NCI-H128 (cell line): Measurements from ENCODE around the gene CD300LG.
"Not testable (repeated sequence)": the region's sequence is repeated elsewhere in the genome, so short reads cannot be mapped to it uniquely, and the experiment has no call there.

Experiments used
- DNase-seq: peaks from one replicate; lab custom pipeline; 2025; ENCODE audit not compliant: unreplicated experiment; lab: John Stamatoyannopoulos, UW

CD300LG gene, protein sequence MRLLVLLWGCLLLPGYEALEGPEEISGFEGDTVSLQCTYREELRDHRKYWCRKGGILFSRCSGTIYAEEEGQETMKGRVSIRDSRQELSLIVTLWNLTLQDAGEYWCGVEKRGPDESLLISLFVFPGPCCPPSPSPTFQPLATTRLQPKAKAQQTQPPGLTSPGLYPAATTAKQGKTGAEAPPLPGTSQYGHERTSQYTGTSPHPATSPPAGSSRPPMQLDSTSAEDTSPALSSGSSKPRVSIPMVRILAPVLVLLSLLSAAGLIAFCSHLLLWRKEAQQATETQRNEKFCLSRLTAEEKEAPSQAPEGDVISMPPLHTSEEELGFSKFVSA

GRCh38 chr17:43846963-43847371 lies at the start of gene CD300LG:
CD300LG (plus strand) TSS chr17:43847176; CDS start chr17:43847217, 41 bp downstream.
- DNase-seq = no peak

DNA sequence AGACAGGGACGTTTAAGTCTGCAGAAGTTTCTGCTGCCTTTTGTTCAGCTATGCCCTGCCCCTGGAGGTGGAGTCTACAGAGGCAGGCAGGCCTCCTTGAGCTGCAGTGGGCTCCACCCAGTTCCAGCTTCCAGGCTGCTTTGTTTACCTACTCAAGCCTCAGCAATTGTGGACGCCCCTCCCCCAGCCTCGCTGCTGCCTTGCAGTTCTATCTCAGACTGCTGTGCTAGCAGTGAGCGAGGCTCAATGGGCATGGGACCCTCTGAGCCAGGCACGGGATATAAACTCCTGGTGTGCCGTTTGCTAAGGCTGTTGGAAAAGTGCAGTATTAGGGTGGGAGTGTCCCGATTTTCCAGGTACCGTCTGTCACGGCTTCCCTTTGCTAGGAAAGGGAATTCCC lies 49.0 kb upstream of the CD300LG start:
- not testable (repeated sequence) for DNase-seq

GRCh38 chr17:43799047-43799446 lies 47.9 kb upstream of the CD300LG start:
- no peak for DNase-seq

- no peak for DNase-seq
These were observed 46.2 kb upstream of the CD300LG start for GRCh38 chr17:43800736-43801135.

- no peak for DNase-seq
These were observed 45.1 kb upstream of the CD300LG start for GRCh38 chr17:43801844-43802243.

- no peak for DNase-seq
These were observed 43.2 kb upstream of the CD300LG start for GRCh38 chr17:43803758-43804157.

GRCh38 chr17:43805117-43805516 lies 41.9 kb upstream of the CD300LG start:
- DNase-seq = no peak

DNA sequence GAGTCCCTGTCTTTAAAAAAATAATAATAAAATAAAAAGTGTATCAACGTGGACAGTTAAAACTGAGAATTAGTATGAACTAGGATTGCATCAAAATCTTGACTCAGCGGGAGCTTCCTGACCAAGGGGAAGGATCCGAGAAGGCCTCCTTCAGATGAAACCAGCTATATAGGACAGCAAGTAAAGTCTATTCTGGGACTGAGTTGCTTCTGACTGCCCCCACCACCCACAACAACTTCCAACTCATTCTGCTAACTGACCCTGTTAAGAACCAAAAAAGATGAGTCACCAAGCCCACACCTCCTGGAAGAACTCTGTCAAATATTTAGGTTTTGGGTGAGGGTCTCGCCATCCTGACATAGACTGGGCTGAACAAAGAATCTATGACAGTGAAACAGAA lies 38.9 kb upstream of the CD300LG start:
- DNase-seq = no peak

DNA sequence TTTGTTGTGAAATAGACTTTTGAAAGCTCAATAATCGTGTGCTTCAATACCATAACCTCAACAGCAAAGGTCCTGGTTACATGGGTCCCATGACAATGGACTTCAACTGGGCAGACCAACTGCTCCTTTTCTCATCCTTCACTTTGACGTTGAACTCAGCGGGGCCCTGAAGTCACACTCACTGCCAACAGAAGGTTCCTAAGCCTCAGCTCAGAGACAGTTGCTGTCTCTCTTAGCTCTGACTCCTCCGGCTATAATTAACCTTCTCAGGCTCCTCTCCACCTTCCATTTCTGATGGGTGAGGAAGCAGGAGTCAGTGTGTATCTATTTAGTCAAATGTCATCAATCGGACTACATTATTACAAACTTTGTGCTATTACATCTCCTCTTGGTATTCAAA lies 37.9 kb upstream of the CD300LG start:
- DNase-seq = no peak

- DNase-seq = no peak
These were observed 36.7 kb upstream of the CD300LG start for GRCh38 chr17:43810226-43810715.

GRCh38 chr17:43810823-43811222 lies 36.2 kb upstream of the CD300LG start:
- DNase-seq = no peak

- DNase-seq = no peak
These were observed 34.3 kb upstream of the CD300LG start for GRCh38 chr17:43812396-43813265.

DNA sequence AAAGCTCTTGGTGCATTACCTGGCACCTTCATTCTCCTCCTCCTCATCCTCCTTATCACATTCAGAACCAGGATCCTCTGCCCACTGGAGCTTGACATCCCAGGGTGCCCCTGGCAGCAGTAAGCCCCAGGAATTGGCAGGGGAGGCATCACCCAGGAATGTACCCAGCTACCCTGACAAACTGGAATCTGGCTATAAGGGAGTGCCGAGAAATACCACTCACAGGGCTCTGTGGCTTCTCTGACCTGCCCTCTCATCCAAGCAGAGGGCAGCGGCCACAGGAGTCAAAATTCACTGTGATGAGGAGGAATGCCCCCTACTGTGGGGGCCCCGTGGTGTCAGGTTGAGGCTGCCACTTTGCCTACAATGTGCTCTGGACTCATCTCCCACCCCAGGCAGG lies 33.6 kb upstream of the CD300LG start:
- no peak for DNase-seq

DNA sequence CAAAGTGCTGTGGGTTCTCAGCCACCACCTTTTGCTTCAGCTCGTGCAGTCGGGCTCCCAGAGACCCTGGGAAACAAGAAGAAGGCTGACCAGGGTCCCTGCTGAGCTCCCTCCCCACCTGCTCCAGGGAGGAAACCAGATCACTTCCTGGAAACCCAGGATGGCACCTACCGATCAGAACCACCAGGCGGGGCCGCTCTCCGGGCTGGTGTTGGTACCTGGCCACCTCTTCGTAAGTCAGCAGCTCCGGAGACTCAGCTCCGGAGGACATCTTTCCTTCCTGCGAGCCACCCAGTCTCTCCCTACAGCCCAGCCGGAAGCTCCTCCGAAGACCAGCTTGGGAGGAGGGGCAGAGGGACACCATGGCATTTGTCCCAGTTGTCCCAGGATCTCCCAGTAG lies 33.0 kb upstream of the CD300LG start:
- DNase-seq = no peak

DNA sequence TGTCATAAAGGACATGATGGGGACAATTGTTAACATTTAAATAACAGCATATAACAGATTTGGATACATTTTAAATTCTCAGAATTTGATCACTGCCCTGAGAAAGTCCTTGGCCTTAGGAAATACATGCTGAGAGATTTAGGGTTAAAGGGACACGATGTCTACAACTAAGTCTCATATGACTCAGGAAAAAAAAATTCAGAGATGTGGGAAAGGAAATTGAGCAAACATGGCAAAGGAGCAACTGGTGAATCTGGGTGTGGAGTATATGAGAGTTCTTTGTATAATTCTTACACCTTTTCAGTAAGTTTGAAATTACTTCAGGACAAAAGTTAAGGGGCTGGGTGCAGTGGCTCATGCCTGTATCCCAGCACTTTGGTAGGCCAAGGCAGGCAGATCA lies 32.3 kb upstream of the CD300LG start:
- no peak for DNase-seq

- DNase-seq = no peak
These were observed 30.3 kb upstream of the CD300LG start for GRCh38 chr17:43816336-43817320.

- DNase-seq = no peak
These were observed 29.1 kb upstream of the CD300LG start for GRCh38 chr17:43817826-43818225.

GRCh38 chr17:43818966-43819365 lies 28.0 kb upstream of the CD300LG start:
- no peak for DNase-seq

- DNase-seq = no peak
These were observed 26.2 kb upstream of the CD300LG start for GRCh38 chr17:43820759-43821158.

DNA sequence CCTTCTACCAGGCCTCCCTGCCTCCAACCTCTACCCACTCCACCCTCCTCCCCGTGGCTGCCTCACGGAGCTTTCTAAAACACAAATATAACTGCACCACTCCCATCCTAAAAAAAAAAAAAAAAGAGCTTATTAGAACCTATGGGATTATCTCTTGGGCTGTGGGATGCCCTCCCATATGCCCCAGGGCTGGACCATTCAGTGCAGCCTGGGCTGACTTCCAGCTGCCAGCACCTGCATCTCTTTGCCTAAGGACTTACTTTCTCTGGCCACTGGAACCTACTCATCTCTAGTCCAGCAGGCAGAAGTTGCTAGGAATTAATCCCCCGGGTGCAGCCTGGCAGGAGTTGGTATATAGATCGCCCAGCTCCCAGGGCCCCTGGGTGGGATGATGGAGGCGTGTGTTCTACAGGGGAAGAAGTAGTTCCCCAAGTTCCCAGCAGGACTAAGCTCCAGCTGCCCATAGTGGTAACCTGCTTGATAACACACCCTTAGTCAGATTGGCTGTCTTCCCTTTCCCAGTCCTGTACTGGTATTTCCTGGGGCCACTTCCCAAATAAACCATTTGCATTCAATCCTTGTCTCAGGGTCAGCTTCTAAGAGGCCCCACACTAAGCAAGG lies 24.3 kb upstream of the CD300LG start:
- DNase-seq = no peak
